SU-DHL-6 (cell line): ENCODE data around the gene DENND5A.

Experiments used
- H2AFZ ChIP-seq: fragments of 200-600 bp; sonication (generic); 2 replicates; pipeline ENCODE4 v1.6.1; 2014; ENCODE audit warnings: low read depth, mild to moderate bottlenecking, moderate library complexity, mixed read lengths, antibody characterized with exemption, low read length; ENCODE audit not compliant: severe bottlenecking
- H3F3A ChIP-seq: fragments of 200-600 bp; shearing (Covaris generic); 2 replicates; pipeline ENCODE4 v1.6.0; 2016; ENCODE audit warnings: antibody characterized with exemption, mild to moderate bottlenecking; ENCODE audit not compliant: insufficient read depth
- H3K27ac ChIP-seq: fragments of 200-600 bp; sonication (generic); 2 replicates; pipeline ENCODE4 v1.5.1; 2016; ENCODE audit warnings: low read depth, mild to moderate bottlenecking, low read length, moderate library complexity, mixed read lengths
- H3K27me3 ChIP-seq: fragments of 200-600 bp; sonication (generic), shearing (Covaris generic); 2 replicates; pipeline ENCODE4 v1.6.0; 2014; ENCODE audit warnings: mild to moderate bottlenecking, low read length
- H3K36me3 ChIP-seq: fragments of 200-600 bp; sonication (generic); 2 replicates; pipeline ENCODE4 v1.6.1; 2014; ENCODE audit warnings: mild to moderate bottlenecking, low read length, mixed read lengths
- H3K4me2 ChIP-seq: fragments of 300-600, 200-600 bp; shearing (Covaris generic), sonication (generic); 2 replicates; pipeline ENCODE4 v1.6.0; 2014; ENCODE audit warnings: low read length, low read depth, mild to moderate bottlenecking; ENCODE audit not compliant: poor library complexity, severe bottlenecking
- H3K4me3 ChIP-seq: fragments of 200-600 bp; sonication (generic); 2 replicates; pipeline ENCODE4 v1.5.1; 2014; ENCODE audit warnings: antibody characterized with exemption, low read length, mild to moderate bottlenecking, mixed read lengths; ENCODE audit not compliant: insufficient read depth, poor library complexity, severe bottlenecking
- H3K79me2 ChIP-seq: fragments of 200-600 bp; sonication (generic); 2 replicates; pipeline ENCODE4 v1.6.1; 2014; ENCODE audit warnings: mild to moderate bottlenecking, low read length, moderate library complexity; ENCODE audit not compliant: insufficient read depth
- H3K9ac ChIP-seq: fragments of 200-600 bp; sonication (generic); 2 replicates; pipeline ENCODE4 v1.7.0; 2014; ENCODE audit warnings: mild to moderate bottlenecking, low read length
- H3K9me2 ChIP-seq: fragments of 200-600 bp; sonication (generic); replicated peaks from 2 replicates; pipeline ENCODE4 v1.6.1; 2014; ENCODE audit warnings: low read length; ENCODE audit not compliant: insufficient read depth
- H3K9me3 ChIP-seq: fragments of 200-600 bp; sonication (generic); 2 replicates; pipeline ENCODE4 v1.6.1; 2014; ENCODE audit warnings: low read length, mixed read lengths; ENCODE audit not compliant: insufficient read depth
- H4K20me1 ChIP-seq: fragments of 200-600 bp; sonication (generic); 2 replicates; pipeline ENCODE4 v1.6.1; 2014; ENCODE audit warnings: low read depth, mild to moderate bottlenecking, antibody characterized with exemption, low read length, moderate library complexity, mixed read lengths
- EZH2phosphoT487 ChIP-seq: fragments of 200-600 bp; sonication (generic), shearing (Covaris generic); conservative IDR thresholded peaks from 2 replicates; pipeline ENCODE4 v1.6.1; 2018; ENCODE audit warnings: mild to moderate bottlenecking, antibody characterized with exemption, low read length, moderate library complexity, mixed read lengths
- TF ChIP-seq, protein P1 (sequence below): fragments of 200-600 bp; sonication (generic); IDR thresholded peaks from one replicate; pipeline ENCODE4 v1.5.1; 2017; ENCODE audit warnings: antibody characterized with exemption, mild to moderate bottlenecking, low read length, moderate library complexity; ENCODE audit not compliant: insufficient read depth, poor library complexity, severe bottlenecking

The DENND5A gene

DNA sequence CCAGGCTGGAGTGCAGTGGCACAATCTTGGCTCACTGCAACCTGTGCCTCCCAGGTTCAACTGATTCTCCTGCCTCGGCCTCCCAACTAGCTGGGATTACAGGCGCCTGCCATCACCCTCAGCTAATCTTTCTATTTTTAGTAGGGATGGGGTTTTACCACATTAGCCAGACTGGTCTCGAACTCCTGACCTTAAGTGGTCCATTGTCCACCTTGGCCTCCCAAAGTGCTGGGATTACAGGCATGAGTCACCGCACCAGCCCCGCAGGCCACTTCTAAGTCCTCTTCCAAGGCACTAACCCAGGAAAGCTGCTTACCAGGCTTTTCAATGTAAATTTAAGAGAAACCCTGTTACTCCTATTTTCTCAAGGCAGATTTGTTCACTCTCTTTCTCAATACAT lies 50.4 kb downstream of the DENND5A start:
- no peak overlapping the region for H3K4me3 ChIP-seq
- H3K79me2 ChIP-seq: no peaks in the 10 kb centered on the region
- no peak overlapping the region for H3K4me2 ChIP-seq
- H3K27ac ChIP-seq: no peak overlapping the region
- no peaks in the 10 kb centered on the region for H3K9me2 ChIP-seq
- no peak overlapping the region for H2AFZ ChIP-seq
- TF ChIP-seq, protein P1, sequence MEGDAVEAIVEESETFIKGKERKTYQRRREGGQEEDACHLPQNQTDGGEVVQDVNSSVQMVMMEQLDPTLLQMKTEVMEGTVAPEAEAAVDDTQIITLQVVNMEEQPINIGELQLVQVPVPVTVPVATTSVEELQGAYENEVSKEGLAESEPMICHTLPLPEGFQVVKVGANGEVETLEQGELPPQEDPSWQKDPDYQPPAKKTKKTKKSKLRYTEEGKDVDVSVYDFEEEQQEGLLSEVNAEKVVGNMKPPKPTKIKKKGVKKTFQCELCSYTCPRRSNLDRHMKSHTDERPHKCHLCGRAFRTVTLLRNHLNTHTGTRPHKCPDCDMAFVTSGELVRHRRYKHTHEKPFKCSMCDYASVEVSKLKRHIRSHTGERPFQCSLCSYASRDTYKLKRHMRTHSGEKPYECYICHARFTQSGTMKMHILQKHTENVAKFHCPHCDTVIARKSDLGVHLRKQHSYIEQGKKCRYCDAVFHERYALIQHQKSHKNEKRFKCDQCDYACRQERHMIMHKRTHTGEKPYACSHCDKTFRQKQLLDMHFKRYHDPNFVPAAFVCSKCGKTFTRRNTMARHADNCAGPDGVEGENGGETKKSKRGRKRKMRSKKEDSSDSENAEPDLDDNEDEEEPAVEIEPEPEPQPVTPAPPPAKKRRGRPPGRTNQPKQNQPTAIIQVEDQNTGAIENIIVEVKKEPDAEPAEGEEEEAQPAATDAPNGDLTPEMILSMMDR: no peak
- TF ChIP-seq EZH2phosphoT487: no peak
- no peaks in the 10 kb centered on the region for H3K9me3 ChIP-seq
- no peaks in the 10 kb centered on the region for H4K20me1 ChIP-seq
- no peaks in the 10 kb centered on the region for H3F3A ChIP-seq
- no peak overlapping the region for H3K9ac ChIP-seq
- no peaks in the 10 kb centered on the region for H3K36me3 ChIP-seq
- H3K27me3 ChIP-seq: no peaks in the 10 kb centered on the region

DNA sequence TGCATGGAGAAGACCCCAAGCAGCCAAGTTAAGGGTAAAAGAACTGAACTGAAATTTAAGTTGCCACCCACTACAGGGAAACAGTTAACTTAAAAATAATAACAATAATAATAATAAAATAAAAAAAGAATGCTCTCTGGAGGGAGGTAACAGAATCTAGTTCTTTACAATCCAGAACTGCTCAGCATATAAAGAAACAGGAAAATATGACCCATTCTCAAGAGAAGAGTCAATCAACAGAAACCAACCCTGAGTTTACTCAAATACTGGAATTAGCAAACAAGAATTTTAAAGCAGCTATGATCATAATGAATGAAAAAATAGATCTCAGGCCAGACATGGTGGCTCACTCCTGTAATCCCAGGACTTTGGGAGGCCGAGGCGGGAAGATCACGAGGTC lies 53.8 kb downstream of the DENND5A start:
- no peak overlapping the region for H3K4me3 ChIP-seq
- no peaks in the 10 kb centered on the region for H3F3A ChIP-seq
- no peak overlapping the region for H3K9ac ChIP-seq
- H3K27me3 ChIP-seq: no peaks in the 10 kb centered on the region
- no peak overlapping the region for H2AFZ ChIP-seq
- no peak for TF ChIP-seq EZH2phosphoT487
- TF ChIP-seq, protein P1: no peak
- H3K79me2 ChIP-seq: no peaks in the 10 kb centered on the region
- no peaks in the 10 kb centered on the region for H3K9me2 ChIP-seq
- H4K20me1 ChIP-seq: no peaks in the 10 kb centered on the region
- no peaks in the 10 kb centered on the region for H3K9me3 ChIP-seq
- no peak overlapping the region for H3K4me2 ChIP-seq
- H3K36me3 ChIP-seq: no peaks in the 10 kb centered on the region
- H3K27ac ChIP-seq: no peak overlapping the region

DNA sequence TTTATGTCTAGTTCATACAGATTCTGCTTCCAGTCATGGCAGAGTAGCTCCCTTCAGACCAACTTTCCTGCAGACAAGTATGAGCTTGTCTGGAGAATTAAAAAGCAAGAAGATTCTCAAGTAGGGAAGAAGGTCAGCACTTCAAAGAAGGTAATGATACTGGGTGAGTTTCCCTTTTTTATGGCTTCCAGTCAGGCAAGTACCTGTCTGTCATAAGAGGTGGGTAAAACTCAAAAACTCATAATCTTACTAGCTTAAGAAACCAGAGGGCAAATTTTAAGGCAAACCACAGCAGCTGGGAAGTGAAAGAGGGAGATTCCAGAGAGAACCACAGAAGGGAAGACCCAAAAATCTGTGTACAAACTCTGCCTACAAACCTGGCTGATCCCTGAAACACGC lies 54.2 kb downstream of the DENND5A start:
- no peak overlapping the region for H3K27ac ChIP-seq
- no peaks in the 10 kb centered on the region for H4K20me1 ChIP-seq
- no peaks in the 10 kb centered on the region for H3K79me2 ChIP-seq

More for the DNA sequence above, 54.2 kb downstream of the DENND5A start:
- H3K4me3 ChIP-seq: no peak overlapping the region
- no peaks in the 10 kb centered on the region for H3K36me3 ChIP-seq
- H3K9me2 ChIP-seq: no peaks in the 10 kb centered on the region
- no peak overlapping the region for H3K4me2 ChIP-seq
- no peak overlapping the region for H2AFZ ChIP-seq
- no peak for TF ChIP-seq EZH2phosphoT487
- TF ChIP-seq, protein P1: no peak
- no peaks in the 10 kb centered on the region for H3K9me3 ChIP-seq
- H3K27me3 ChIP-seq: no peaks in the 10 kb centered on the region
- H3F3A ChIP-seq: no peaks in the 10 kb centered on the region
- no peak overlapping the region for H3K9ac ChIP-seq
